HepG2 (cell line): ENCODE data around the gene SPON2. TPM values are rescaled to one million over a fixed set of nuclear protein-coding genes. Genes with fewer than 3 reads are reported as not detected.

Experiments used
- ATAC-seq: fragments of 200-7000 bp; cut with Tn5 transposase; 3 replicates; pipeline ENCODE4 v1.9.1; 2020; ENCODE audit warnings: mild to moderate bottlenecking, moderate library complexity
- BruUV-seq: library from RNA; stranded (reverse); fragments of 400-500 nt; replicated peaks from 2 replicates; lab custom pipeline; 2021; lab: Mats Ljungman, UMichigan
- CTCF ChIA-PET: fragments of 300-600 bp; formaldehyde crosslinking; extraction: SDS; loops from one replicate; lab custom pipeline; 2021; ENCODE audit warnings: low total read pairs, inconsistent platforms, low intra/inter-chr PET ratio; lab: Yijun Ruan, JAX
- POLR2A ChIA-PET: fragments of 350-600 bp; sonication (Branson Sonifier 250); formaldehyde crosslinking; loops from one replicate; lab custom pipeline; 2020; ENCODE audit warnings: antibody characterized with exemption, inconsistent platforms; lab: Yijun Ruan, JAX
- DNase-seq: peaks from one replicate; pipeline ENCODE4 v3.0.0-alpha.2; 2015; ENCODE audit warnings: low spot score
- FAIRE-seq: peaks from 3 replicates; lab custom pipeline; 2011; peaks lifted over from hg19 to GRCh38; lab: Jason Lieb, UNC
- H2AFZ ChIP-seq: one replicate; pipeline ENCODE4 v1.6.1; 2011; ENCODE audit warnings: low read length, inconsistent platforms
- H3K27ac ChIP-seq: fragments of 300-600 bp; 3 replicates; pipeline ENCODE4 v1.8.0; 2011; ENCODE audit warnings: mixed run types, mild to moderate bottlenecking, mixed read lengths, low read length, inconsistent platforms; ENCODE audit not compliant: insufficient read depth; ENCODE audit errors: extremely low read length
- H3K27me3 ChIP-seq, 2 experiments: fragments of 200-600 bp in 1 of 2; 2 replicates in 1 of 2; 3 replicates in 1 of 2; pipeline versions ENCODE4 v1.6.0 to v1.8.0; 2011; ENCODE audit warnings: low read length in 2 of 2, mild to moderate bottlenecking in 2 of 2, moderate library complexity in 2 of 2, inconsistent platforms in 1 of 2; ENCODE audit not compliant: insufficient read depth in 2 of 2, control insufficient read depth in 1 of 2
- H3K36me3 ChIP-seq, 2 experiments: fragments of 200-600 bp in 1 of 2; replicated peaks in 1 of 2; 2 replicates in 1 of 2; 3 replicates in 1 of 2; pipeline versions ENCODE4 v1.5.1 to v1.8.0; 2011; ENCODE audit warnings: low read length in 2 of 2, inconsistent platforms in 1 of 2; ENCODE audit not compliant: insufficient read depth in 2 of 2, control insufficient read depth in 1 of 2
- H3K4me1 ChIP-seq: 2 replicates; pipeline ENCODE4 v1.5.1; 2012; ENCODE audit warnings: low read length, inconsistent platforms; ENCODE audit not compliant: insufficient read depth
- H3K4me2 ChIP-seq: 2 replicates; pipeline ENCODE4 v1.6.0; 2011; ENCODE audit warnings: low read depth, low read length, inconsistent platforms
- H3K4me3 ChIP-seq, 3 experiments: fragments of 200-600 bp in 1 of 3; sonication (generic), shearing (Covaris generic) in 1 of 3; replicated peaks in 1 of 3; 2 replicates each; pipeline ENCODE4 v1.5.1; 2011 to 2016; ENCODE audit warnings: low read length in 3 of 3, inconsistent platforms in 2 of 3, low read depth in 2 of 3, mild to moderate bottlenecking in 2 of 3, control low read depth in 1 of 3, mixed read lengths in 1 of 3; ENCODE audit not compliant: insufficient read depth in 1 of 3
- H3K79me2 ChIP-seq: one replicate; pipeline ENCODE4 v1.6.1; 2011; ENCODE audit warnings: low read length, inconsistent platforms; ENCODE audit not compliant: insufficient read depth
- H3K9ac ChIP-seq: 2 replicates; pipeline ENCODE4 v1.6.0; 2011; ENCODE audit warnings: mild to moderate bottlenecking, low read depth, low read length, inconsistent platforms; ENCODE audit not compliant: insufficient read depth
- H3K9me3 ChIP-seq: 2 replicates; pipeline ENCODE4 v1.5.1; 2012; ENCODE audit warnings: mild to moderate bottlenecking, low read length
- H4K20me1 ChIP-seq: 2 replicates; pipeline ENCODE4 v1.6.0; 2011; ENCODE audit warnings: inconsistent platforms, mild to moderate bottlenecking, low read length, moderate library complexity; ENCODE audit not compliant: insufficient read depth
- CSRNP1 ChIP-seq: sonication (generic); formaldehyde crosslinking; IDR thresholded peaks from 2 replicates; pipeline ENCODE4 v1.8.1; 2023; ENCODE audit warnings: mild to moderate bottlenecking, missing genetic modification reagents
- DPF2 ChIP-seq: sonication (generic); formaldehyde crosslinking; IDR thresholded peaks from 2 replicates; pipeline ENCODE4 v1.4.0; 2020; ENCODE audit warnings: mild to moderate bottlenecking, low read depth, missing genetic modification reagents, borderline replicate concordance
- HIVEP1 ChIP-seq: sonication (generic); formaldehyde crosslinking; IDR thresholded peaks from 2 replicates; pipeline ENCODE4 v1.4.0; 2020; ENCODE audit warnings: mild to moderate bottlenecking, missing genetic modification reagents
- IKZF1 ChIP-seq: fragments of 450-650 bp; IDR thresholded peaks from 2 replicates; pipeline ENCODE4 v1.7.1; 2016
- MED1 ChIP-seq: sonication (generic); formaldehyde crosslinking; IDR thresholded peaks from 2 replicates; pipeline ENCODE4 v1.4.0; 2020; ENCODE audit warnings: missing genetic modification reagents
- NR2F6 ChIP-seq, 2 experiments: IDR thresholded peaks; 2 replicates each; pipeline ENCODE4 v1.6.1; 2016; ENCODE audit warnings: antibody characterized with exemption in 1 of 2, mild to moderate bottlenecking in 1 of 2
- PHF5A ChIP-seq: IDR thresholded peaks from one replicate; pipeline ENCODE4 v1.6.1; 2018; ENCODE audit warnings: low read depth, missing genetic modification reagents; ENCODE audit not compliant: unreplicated experiment
- PHF8 ChIP-seq: sonication (generic); formaldehyde crosslinking; IDR thresholded peaks from 2 replicates; pipeline ENCODE4 v1.5.0; 2020; ENCODE audit warnings: missing genetic modification reagents
- YY1 ChIP-seq: IDR thresholded peaks from 2 replicates; pipeline ENCODE4 v1.6.1; 2011; ENCODE audit warnings: low read length, low read depth, moderate library complexity, mild to moderate bottlenecking; ENCODE audit not compliant: insufficient read depth, insufficient replicate concordance
- ZBTB42 ChIP-seq: sonication (generic); formaldehyde crosslinking; IDR thresholded peaks from 2 replicates; pipeline ENCODE4 v1.5.0; 2020; ENCODE audit warnings: mild to moderate bottlenecking, missing genetic modification reagents
- ZNF225 ChIP-seq: sonication (generic); formaldehyde crosslinking; IDR thresholded peaks from 2 replicates; pipeline ENCODE4 v1.4.0; 2020; ENCODE audit warnings: mild to moderate bottlenecking, missing genetic modification reagents
- ZNF740 ChIP-seq: sonication (generic); formaldehyde crosslinking; IDR thresholded peaks from 2 replicates; pipeline ENCODE4 v1.4.0; 2020; ENCODE audit warnings: missing genetic modification reagents
- ZNF768 ChIP-seq: sonication (generic); formaldehyde crosslinking; IDR thresholded peaks from 2 replicates; pipeline ENCODE4 v1.4.0; 2020; ENCODE audit warnings: missing genetic modification reagents
- ZNF879 ChIP-seq: sonication (generic); formaldehyde crosslinking; IDR thresholded peaks from 2 replicates; pipeline ENCODE4 v1.8.1; 2023; ENCODE audit warnings: missing genetic modification reagents
- ZSCAN12 ChIP-seq: sonication (generic); formaldehyde crosslinking; IDR thresholded peaks from 2 replicates; pipeline ENCODE4 v1.9.0; 2021; ENCODE audit warnings: mild to moderate bottlenecking, missing genetic modification reagents
- ZSCAN22 ChIP-seq: sonication (generic); formaldehyde crosslinking; IDR thresholded peaks from 2 replicates; pipeline ENCODE4 v1.4.0; 2020; ENCODE audit warnings: mild to moderate bottlenecking, missing genetic modification reagents
- ZSCAN29 ChIP-seq: sonication (generic); formaldehyde crosslinking; conservative IDR thresholded peaks from 2 replicates; pipeline ENCODE4 v1.4.0; 2020; ENCODE audit warnings: mild to moderate bottlenecking, missing genetic modification reagents
- WGBS: methylation state at CpG from one replicate; pipeline ENCODE4 v1.1.6; 2017; ENCODE audit warnings: low lambda C conversion rate; 5-methylcytosine and 5-hydroxymethylcytosine counted together
- in situ Hi-C: cut with HindIII; loops from 2 replicates; pipeline ENCODE4 v1.10.0; 2017; ENCODE audit warnings: low pct_unique_long_range_greater_than_20kb; ENCODE audit not compliant: extremely low pct_ligation_motif_present
- intact Hi-C: fragments of 100-400 bp; cut with micrococcal nuclease; formaldehyde crosslinking; loops from one replicate; pipeline ENCODE4 v1.10.0; 2022; ENCODE audit not compliant: unreplicated experiment
- polyA plus RNA-seq, 8 experiments: library from polyadenylated mRNA; depleted of rRNA in 3 of 8; stranded (reverse) in 7 of 8; unstranded in 1 of 8; fragments of >200 nt; fragmentation: Illumina TruSeq in 4 of 8; extraction: Trizol in 4 of 8; gene quantifications; 2 replicates each; pipeline versions ENCODE4 v1.2.1 to v1.2.3, GENCODE V29; 2011 to 2016; ENCODE audit warnings: low read depth in 4 of 8, missing spikeins in 1 of 8, mixed read lengths in 1 of 8; ENCODE audit not compliant: insufficient read depth in 1 of 8
- total RNA-seq, 5 experiments: library from RNA; depleted of rRNA; stranded (reverse); fragments of >200 nt; fragmentation: Illumina TruSeq; extraction: Trizol; gene quantifications; 2 replicates each; pipeline ENCODE4 v1.2.3, GENCODE V29; 2016; ENCODE audit warnings: low read depth in 1 of 5

SPON2 gene
- total and polyA plus RNA-seq, 2 of the 13 experiments (the other 11 are each of a cell fraction or from before 2014, with no cell fraction given): 17.4 to 55.2 TPM

GRCh38 chr4:1137063-1137776, 35.2 kb downstream of the SPON2 start (continued):
- TF ChIP-seq YY1: no peak

DNA sequence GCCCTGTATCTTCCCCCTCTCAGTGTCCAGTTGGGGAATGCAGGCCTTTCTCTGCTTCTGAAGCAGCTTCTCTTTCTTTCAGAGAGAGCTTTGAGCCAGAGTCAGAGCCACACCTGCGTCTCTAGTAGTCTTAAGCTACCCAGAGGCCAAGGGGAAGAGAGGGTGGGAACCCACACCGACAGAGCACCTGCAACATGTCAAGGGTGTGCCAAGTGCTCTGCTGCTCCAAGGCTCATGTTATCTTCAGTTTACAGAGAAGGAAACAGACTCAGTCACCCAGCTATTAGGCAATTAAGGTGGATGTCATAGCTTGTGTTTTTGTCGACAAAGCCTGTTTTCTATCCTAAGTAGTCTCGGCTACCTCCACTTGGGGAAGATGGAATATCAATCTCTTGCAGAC, 36.3 kb downstream of the SPON2 start:
- intact Hi-C loops: no loop called here
- no peak overlapping the region for H3K27ac ChIP-seq
- in situ Hi-C loops: no loop called here
- no peak overlapping the region for H3K4me2 ChIP-seq
- H4K20me1 ChIP-seq: no peaks in the 10 kb centered on the region
- no peak overlapping the region for H2AFZ ChIP-seq
- DNase-seq: no peak
- ATAC-seq: no peak
- POLR2A ChIA-PET: no interaction called here
- no peaks in the 10 kb centered on the region for H3K4me1 ChIP-seq
- TF ChIP-seq DPF2 (CRISPR knock-in tag) (no peak), ZBTB42 (no peak), ZNF879 (no peak), PHF5A (CRISPR knock-in tag) (no peak), ZSCAN12 (no peak), IKZF1 (no peak), ZSCAN22 (CRISPR knock-in tag) (no peak), NR2F6 (IDR thresholded peaks at IDR 0.05) (no peak), NR2F6 (CRISPR knock-in tag; IDR thresholded peaks at IDR 0.05) (no peak), ZSCAN29 (CRISPR knock-in tag) (no peak), HIVEP1 (CRISPR knock-in tag) (no peak), PHF8 (CRISPR knock-in tag) (no peak), ZNF740 (CRISPR knock-in tag) (no peak), MED1 (CRISPR knock-in tag) (no peak), ZNF768 (CRISPR knock-in tag) (no peak), CSRNP1 (CRISPR knock-in tag) (no peak), ZNF225 (CRISPR knock-in tag) (no peak)
- TF ChIP-seq, all 625 proteins: peak for 0
- 59% methylated on average over 3 of the region's 4 CpGs for WGBS
- Histone ChIP-seq H3K79me2 (no peaks in the 10 kb centered on the region), H3K27me3 (peaks cover 2 to 9% of the 10 kb centered on the region in 2 experiments; a peak in 1 of 5 replicates), H3K9me3 (no peaks in the 10 kb centered on the region), H3K36me3 (no peaks in the 10 kb centered on the region), H3K9ac (no peak overlapping the region), H3K4me3 (no peak overlapping the region)
- no TSS peak for BruUV-seq
- no peak for FAIRE-seq
- CTCF ChIA-PET: no interaction called here
